Activated CD4-positive, alpha-beta T cell treated with anti-CD3 and anti-CD28 coated beads, Interleukin-10, Interleukin-2, amounts not matched to agents 100 ng/mL and 50 ng/mL, durations not matched to agents 16 hours and 8 hours (primary cell): ENCODE results near the gene ESCO1.

Experiments used
- DNase-seq: peaks from one replicate; pipeline ENCODE4 v3.0.0-alpha.2; 2020

Gene ESCO1

GRCh38 chr18:21575656-21576055 is 24.8 kb downstream of the ESCO1 start:
- DNase-seq, result no peak

- DNase-seq, result no peak
Measured at GRCh38 chr18:21571772-21572171, 28.7 kb downstream of the ESCO1 start.

GRCh38 chr18:21559195-21559594 is 41.3 kb downstream of the ESCO1 start:
- DNase-seq, result no peak

- DNase-seq, result no peak
Measured at GRCh38 chr18:21557607-21558253, 42.8 kb downstream of the ESCO1 start.

GRCh38 chr18:21550510-21550970 is 50.0 kb downstream of the ESCO1 start:
- DNase-seq, result no peak

GRCh38 chr18:21548647-21549046 is 51.9 kb downstream of the ESCO1 start:
- DNase-seq, result no peak

GRCh38 chr18:21546423-21546822 is 54.1 kb downstream of the ESCO1 start:
- no peak for DNase-seq

GRCh38 chr18:21538230-21538629 is 62.3 kb downstream of the ESCO1 start:
- DNase-seq, result no peak

- no peak for DNase-seq
Measured at GRCh38 chr18:21534327-21534726, 66.2 kb downstream of the ESCO1 start.

- DNase-seq, result no peak
Measured at GRCh38 chr18:21526463-21526862, 74.0 kb downstream of the ESCO1 start.

- no peak for DNase-seq
Measured at GRCh38 chr18:21525916-21526315, 74.6 kb downstream of the ESCO1 start.

GRCh38 chr18:21522530-21522929 is 78.0 kb downstream of the ESCO1 start:
- DNase-seq, result no peak

GRCh38 chr18:21513741-21514140 is 86.8 kb downstream of the ESCO1 start:
- no peak for DNase-seq

GRCh38 chr18:21513292-21513691 is 87.2 kb downstream of the ESCO1 start:
- DNase-seq, result no peak

GRCh38 chr18:21509062-21509461 is 91.4 kb downstream of the ESCO1 start:
- no peak for DNase-seq

GRCh38 chr18:21507913-21508701 is 92.4 kb downstream of the ESCO1 start:
- no peak for DNase-seq

- DNase-seq, result no peak
Measured at GRCh38 chr18:21502661-21503060, 97.8 kb downstream of the ESCO1 start.

- DNase-seq, result no peak
Measured at GRCh38 chr18:21499997-21500396, 100.5 kb downstream of the ESCO1 start.

GRCh38 chr18:21496277-21496835 is 104.1 kb downstream of the ESCO1 start:
- DNase-seq, result no peak

- DNase-seq, result no peak
Measured at GRCh38 chr18:21490748-21491147, 109.8 kb downstream of the ESCO1 start.

GRCh38 chr18:21489919-21490495 is 110.5 kb downstream of the ESCO1 start:
- DNase-seq, result no peak

- DNase-seq, result peak; percentile 54
Measured at GRCh38 chr18:21489119-21489750, 111.3 kb downstream of the ESCO1 start.

- DNase-seq, result no peak
Measured at GRCh38 chr18:21486905-21487437, 113.5 kb downstream of the ESCO1 start.
